Anterior cingulate cortex (tissue), 58 donors: ENCODE measurements around the gene MYH9.
A peak's percentile ranks its signal among the peaks of the same experiment; 100 is the strongest.

ENCODE experiments used
- DNase-seq, 58 donors: peaks; one replicate each; lab custom pipeline; 2025; lab: John Stamatoyannopoulos, UW

The MYH9 gene

GRCh38 chr22:36387709-36387958, 133 bp downstream of the MYH9 start:
- no peak for DNase-seq

DNA sequence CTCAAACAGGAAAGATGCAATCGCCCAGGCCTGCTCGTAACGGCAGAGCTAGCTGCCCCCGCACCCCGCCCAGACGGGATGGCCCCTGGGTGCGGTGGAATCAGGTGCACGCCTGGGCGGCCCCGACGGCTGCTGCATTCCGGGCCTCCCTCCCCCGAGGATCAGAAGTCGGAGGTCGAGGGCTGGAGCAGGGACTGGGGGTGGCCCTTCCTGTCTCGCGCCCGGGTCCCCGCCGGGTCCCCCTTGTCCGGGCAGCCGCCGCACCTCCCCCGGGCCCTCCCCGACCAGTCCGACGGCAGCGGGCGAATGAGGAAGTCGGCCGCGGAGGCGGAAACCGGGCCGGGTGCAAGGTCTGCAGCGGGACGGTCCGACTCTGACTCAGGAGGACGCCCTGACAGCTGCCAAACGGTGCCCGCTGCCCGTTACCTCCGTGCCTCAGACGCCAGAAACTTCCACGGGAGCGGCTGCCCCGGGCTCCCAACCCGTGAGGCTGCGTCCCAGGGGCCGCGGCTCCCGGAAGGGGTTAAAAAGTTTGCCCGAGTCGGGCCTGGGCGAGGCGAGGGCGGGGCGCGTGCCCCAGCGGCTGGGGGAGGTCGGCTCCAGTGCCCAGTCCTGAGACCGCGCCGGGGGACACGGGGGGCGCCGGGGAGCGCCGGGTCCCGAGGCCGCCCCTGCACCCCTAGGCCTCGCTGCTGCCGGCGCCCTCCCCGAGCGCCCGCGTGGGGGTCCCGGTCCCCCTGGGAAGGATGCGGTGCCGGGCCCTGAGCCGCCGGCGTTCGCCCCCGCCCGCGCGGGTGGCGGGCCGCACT, 663 bp downstream of the MYH9 start:
- peak in 19 of 58 donors; percentile 19 to 61 (median 42) for DNase-seq

- peak in 9 of 58 donors; percentile 23 to 64 (median 39) for DNase-seq
Observed at GRCh38 chr22:36386351-36386899, 1.3 kb downstream of the MYH9 start.

GRCh38 chr22:36385491-36386350, 2.0 kb downstream of the MYH9 start:
- DNase-seq = peak in 5 of 58 donors; percentile 8 to 48 (median 15)

- peak in 1 of 58 donors; percentile 20 for DNase-seq
Observed at GRCh38 chr22:36384766-36385481, 2.8 kb downstream of the MYH9 start.

- no peak for DNase-seq
Observed at GRCh38 chr22:36383110-36383581, 4.6 kb downstream of the MYH9 start.

DNA sequence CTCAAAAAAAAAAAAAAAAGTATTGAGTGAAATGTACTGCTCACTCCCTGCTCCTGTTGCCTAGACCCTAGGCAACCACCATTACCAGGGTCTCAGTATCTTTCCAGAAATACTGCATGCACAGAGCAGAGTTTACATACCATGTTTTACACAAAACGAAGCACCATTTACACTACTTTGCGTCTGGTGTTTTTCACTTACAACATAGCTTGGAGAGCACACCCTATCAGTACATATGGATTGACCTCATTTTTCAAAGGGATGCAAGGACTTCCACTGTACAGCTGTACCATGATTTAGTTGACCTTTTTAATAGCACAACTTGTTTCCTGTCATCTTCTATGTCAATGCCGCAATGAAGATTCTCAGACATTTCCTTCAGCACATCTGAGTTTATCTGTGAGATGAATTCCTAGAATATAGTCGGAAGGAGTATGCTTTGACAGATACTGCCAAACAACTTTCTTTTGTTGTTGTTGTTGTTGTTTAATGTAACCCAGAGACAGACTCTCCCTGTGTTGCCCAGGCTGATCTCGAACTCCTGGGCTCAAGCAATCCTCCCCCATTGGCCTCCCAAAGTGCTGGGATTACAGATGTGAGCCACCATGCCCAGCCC, 6.1 kb downstream of the MYH9 start:
- no peak for DNase-seq

GRCh38 chr22:36379593-36380361, 8.0 kb downstream of the MYH9 start:
- no peak for DNase-seq

DNA sequence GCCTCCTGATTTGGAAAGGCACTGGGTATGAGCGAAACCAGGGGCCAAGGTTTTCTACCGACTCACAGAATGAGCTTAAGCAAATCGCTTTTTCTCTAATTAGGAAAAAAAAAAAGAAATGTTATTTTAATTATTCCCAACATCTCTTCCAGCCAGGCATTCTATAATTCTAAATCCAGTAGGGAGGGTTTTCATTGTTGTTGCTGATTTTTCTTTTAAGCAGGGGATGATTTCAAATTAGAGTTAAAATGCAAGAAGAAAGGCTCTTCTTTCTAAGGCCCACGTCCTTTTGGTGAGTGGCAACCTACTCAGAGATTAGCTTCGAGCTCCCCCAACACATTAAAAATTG, 8.9 kb downstream of the MYH9 start:
- DNase-seq = no peak

GRCh38 chr22:36378080-36378868, 9.5 kb downstream of the MYH9 start:
- DNase-seq = no peak

DNA sequence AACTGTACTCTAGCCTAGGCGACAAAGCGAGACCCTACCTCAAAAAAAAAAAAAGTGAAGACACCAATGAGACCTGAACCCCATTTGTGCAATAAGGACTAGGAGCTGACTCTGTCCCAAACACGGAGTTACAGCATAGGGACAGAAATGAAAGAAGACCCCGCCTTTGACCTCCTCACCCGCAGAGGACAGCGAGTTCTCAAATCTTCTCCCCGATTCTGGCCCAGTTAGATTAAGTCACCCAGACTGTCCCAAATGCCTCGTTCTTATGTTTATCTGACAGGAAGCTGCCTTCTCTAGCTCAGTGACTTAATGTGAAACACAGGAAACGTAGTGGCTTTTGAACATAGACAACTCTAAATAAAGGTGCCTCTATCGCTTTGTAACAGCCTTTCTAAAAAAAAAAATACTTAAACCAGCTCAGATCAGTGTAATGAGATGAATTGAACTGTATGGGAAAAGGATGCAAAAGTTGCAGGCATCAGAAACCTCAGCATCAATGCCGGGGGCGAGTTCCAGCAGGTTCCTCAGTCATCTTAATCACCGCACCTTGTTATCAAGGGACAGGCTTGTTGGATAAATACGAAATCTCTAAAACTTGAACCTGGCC, 10.6 kb downstream of the MYH9 start:
- DNase-seq = no peak

DNA sequence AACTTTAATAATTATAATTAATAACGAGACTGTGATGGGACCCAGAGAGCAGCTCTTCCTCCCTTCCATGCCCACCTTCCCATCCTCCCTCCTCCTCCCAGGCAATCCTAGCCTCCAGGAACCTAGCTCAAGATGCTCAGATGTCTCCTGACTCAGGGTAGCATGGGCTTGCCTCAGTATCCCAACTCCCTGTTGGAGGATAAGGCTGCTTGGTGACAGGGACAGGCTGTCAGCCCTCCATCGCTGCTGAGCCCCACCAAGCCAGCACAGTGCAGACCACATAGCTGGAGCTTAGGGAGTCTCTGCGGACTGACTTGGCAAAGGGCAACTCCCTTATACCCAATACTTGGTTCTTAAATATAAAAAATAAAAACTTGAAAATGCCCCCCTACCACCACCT, 11.5 kb downstream of the MYH9 start:
- DNase-seq = no peak

DNA sequence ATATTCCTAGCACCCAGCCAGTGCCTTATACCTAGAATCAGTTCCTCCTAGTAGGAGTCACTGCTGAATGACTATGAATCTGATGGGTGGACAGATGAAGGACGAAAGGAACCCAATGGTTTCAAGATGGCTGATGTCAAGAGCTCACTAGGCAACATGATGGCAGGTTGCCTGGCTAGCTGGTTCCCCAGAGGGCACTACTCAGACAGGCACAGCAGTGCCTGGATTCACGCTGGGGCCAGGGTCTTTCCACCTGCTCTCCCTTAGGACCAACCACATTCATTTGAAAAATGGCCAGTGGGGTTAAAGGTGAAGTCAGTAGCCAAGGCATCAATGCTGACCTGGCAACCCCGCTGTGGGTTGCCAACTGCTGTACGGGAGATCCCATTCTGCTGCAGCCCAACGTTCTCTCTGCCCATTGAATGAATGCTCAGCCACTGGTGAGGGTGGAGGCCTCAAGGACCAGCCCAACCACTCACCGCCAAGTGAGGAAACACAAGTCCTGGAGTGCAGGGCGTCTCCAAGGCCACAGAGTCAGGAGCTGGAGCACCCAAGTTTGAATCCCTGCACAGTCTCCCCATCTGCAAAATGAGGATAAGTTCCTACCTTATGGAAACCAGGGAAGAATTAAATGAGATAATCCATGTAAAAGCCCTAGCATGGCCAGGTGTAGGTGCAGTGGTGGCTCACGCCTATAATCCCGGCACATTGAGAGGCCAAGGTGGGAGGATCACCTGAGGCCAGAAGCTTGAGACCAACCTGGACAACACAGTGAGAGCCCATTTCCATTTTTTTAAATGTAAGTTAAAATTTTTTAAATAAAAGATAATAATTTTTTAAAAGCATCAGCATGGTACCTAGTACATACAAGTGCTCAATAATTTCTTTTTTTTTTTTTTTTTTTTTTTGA, 12.4 kb downstream of the MYH9 start:
- DNase-seq = no peak

DNA sequence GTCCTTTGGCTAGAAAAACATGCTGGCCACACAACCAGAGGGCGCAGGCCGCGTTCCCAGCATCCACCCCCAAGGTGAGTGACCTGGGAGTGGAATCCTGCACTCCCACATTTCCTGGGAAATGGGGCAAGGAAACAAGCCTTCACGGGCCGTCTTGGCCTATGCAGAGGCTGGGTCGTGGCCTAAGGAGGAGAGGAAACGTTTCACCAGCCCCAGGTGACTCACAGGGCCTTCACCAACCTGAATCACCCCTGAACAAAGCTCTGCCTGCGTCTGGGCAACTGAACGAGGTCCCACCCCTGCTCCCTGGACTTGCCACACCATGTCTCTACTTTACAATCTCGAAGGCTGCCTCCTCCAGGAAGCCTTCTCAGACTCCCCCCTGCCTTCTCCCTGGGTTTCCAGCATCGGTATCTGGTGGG, 13.2 kb downstream of the MYH9 start:
- DNase-seq = no peak

DNA sequence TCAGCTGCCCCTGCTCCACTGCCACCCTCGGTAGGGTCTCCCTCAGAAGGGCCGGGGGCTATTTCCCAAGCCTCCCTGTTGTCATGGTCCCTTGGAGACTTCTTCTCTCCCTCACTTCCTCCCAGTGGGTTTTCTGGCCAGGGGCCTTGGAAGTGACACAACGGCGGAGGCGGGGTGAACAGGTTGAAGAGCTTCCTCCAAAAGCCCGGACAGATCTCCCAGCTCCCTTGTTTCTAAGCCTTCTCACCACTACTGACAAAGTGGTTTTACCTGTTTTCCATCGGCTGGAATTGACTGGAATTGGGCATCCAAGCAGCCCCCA, 14.5 kb downstream of the MYH9 start:
- no peak for DNase-seq

DNA sequence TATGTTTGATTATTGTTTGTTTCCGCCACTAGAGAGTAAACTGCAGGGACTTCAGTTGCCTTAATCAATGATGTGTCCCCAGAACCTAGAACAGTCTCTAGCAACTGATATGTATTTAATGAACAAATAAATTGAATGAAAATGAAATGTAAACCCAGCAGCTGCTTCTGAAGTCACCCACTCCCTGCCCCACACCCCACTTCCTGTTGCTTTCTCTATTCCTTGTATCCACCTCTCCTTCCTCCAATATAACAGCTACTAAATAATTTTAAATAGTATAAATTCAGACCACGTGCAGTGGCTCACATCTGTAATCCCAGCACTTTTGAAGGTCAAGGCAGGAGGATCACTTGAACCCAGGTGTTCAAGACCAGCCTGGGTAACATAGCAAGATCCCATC, 15.8 kb downstream of the MYH9 start:
- no peak for DNase-seq
